Peyer's patch (tissue), 4 donors: ENCODE results near the gene ZNF236. TPM values are rescaled to one million over a fixed set of nuclear protein-coding genes. Genes with fewer than 3 reads are reported as not detected.

Experiments used
- DNase-seq, 3 donors: peaks; one replicate each; pipeline ENCODE4 v3.0.0-alpha.2; 2017 to 2019
- H3K27ac ChIP-seq, 4 donors: fragments of 200-600 bp; sonication (generic); one replicate each; pipeline ENCODE4 v1.5.1; 2016 to 2019
- H3K27me3 ChIP-seq, 2 donors: fragments of 200-600 bp; sonication (generic); one replicate each; pipeline ENCODE4 v1.5.1; 2019
- H3K36me3 ChIP-seq, 3 donors: fragments of 200-600 bp; sonication (generic); one replicate each; pipeline ENCODE4 v1.5.1; 2016 to 2019
- H3K4me1 ChIP-seq, 4 donors: fragments of 200-600 bp; sonication (generic); one replicate each; pipeline ENCODE4 v1.5.1; 2016 to 2019
- H3K4me3 ChIP-seq, 4 donors: fragments of 200-600 bp; sonication (generic); 1 replicate in 3 of 4; 2 replicates in 1 of 4; pipeline ENCODE4 v1.5.1; 2016 to 2019; ENCODE audit warnings: mild to moderate bottlenecking in 1 of 4
- H3K9me3 ChIP-seq, 4 donors: fragments of 200-600 bp; sonication (generic); one replicate each; pipeline ENCODE4 v1.5.1; 2016 to 2019; ENCODE audit warnings: mild to moderate bottlenecking in 1 of 4
- CTCF ChIP-seq, 6 experiments: fragments of 450-650 bp in 4 of 6; fragments of 200-600 bp in 2 of 6; sonication (generic) in 1 of 6; IDR thresholded peaks; one replicate each; pipeline ENCODE4 v1.5.1; 2017 to 2019; ENCODE audit warnings: antibody characterized with exemption in 6 of 6, mild to moderate bottlenecking in 3 of 6, moderate library complexity in 1 of 6
- POLR2A ChIP-seq, 2 donors: fragments of 450-650 bp; IDR thresholded peaks; one replicate each; pipeline ENCODE4 v1.5.1; 2017; ENCODE audit warnings: antibody characterized with exemption in 2 of 2, mild to moderate bottlenecking in 2 of 2, moderate library complexity in 2 of 2
- total RNA-seq, 4 donors: library from RNA; depleted of rRNA; stranded (reverse); fragments of >200 nt; gene quantifications; one replicate each; pipeline ENCODE4 v1.1.0, GENCODE V29; 2016

The ZNF236 gene
- total RNA-seq, 4 donors from 2014 or later = 13.8 to 57.8 (median 27.7) TPM

GRCh38 chr18:76903386-76903785 is 81.0 kb downstream of the ZNF236 start:
- TF ChIP-seq POLR2A (IDR thresholded peaks at IDR 0.05) (no peak), CTCF (IDR thresholded peaks at IDR 0.05) (no peak)
- H3K36me3 ChIP-seq = peaks cover 0 to 46% (median 0%) of the 10 kb centered on the region in 3 donors
- no peaks in the 10 kb centered on the region for H3K27me3 ChIP-seq
- H3K4me3 ChIP-seq = no peak overlapping the region
- H3K27ac ChIP-seq = no peak overlapping the region
- H3K9me3 ChIP-seq = no peaks in the 10 kb centered on the region
- DNase-seq = no peak
- H3K4me1 ChIP-seq = no peaks in the 10 kb centered on the region

- no peaks in the 10 kb centered on the region for H3K9me3 ChIP-seq
- DNase-seq = no peak
- peaks cover 0 to 45% (median 0%) of the 10 kb centered on the region in 3 donors for H3K36me3 ChIP-seq
- no peaks in the 10 kb centered on the region for H3K4me1 ChIP-seq
- TF ChIP-seq CTCF (IDR thresholded peaks at IDR 0.05) = no peak
- TF ChIP-seq POLR2A (IDR thresholded peaks at IDR 0.05) = no peak
- no peaks in the 10 kb centered on the region for H3K27me3 ChIP-seq
- no peak overlapping the region for H3K4me3 ChIP-seq
- H3K27ac ChIP-seq = no peak overlapping the region
These were observed 83.5 kb downstream of the ZNF236 start for GRCh38 chr18:76905821-76906220.

- H3K27ac ChIP-seq = no peak overlapping the region
- H3K9me3 ChIP-seq = no peaks in the 10 kb centered on the region
- peaks cover 0 to 63% (median 0%) of the 10 kb centered on the region in 3 donors for H3K36me3 ChIP-seq
- H3K4me3 ChIP-seq = no peak overlapping the region
- no peak for DNase-seq
- TF ChIP-seq CTCF (IDR thresholded peaks at IDR 0.05) (no peak), POLR2A (IDR thresholded peaks at IDR 0.05) (no peak)
- H3K27me3 ChIP-seq = no peaks in the 10 kb centered on the region
- H3K4me1 ChIP-seq = no peaks in the 10 kb centered on the region
These were observed 85.9 kb downstream of the ZNF236 start for GRCh38 chr18:76908277-76908676.

GRCh38 chr18:76909439-76909838 is 87.1 kb downstream of the ZNF236 start:
- H3K36me3 ChIP-seq = peaks cover 0 to 75% (median 2%) of the 10 kb centered on the region in 3 donors
- no peak for TF ChIP-seq CTCF (IDR thresholded peaks at IDR 0.05)
- TF ChIP-seq POLR2A (IDR thresholded peaks at IDR 0.05) = no peak
- H3K27me3 ChIP-seq = no peaks in the 10 kb centered on the region

GRCh38 chr18:76911440-76911839 is 89.1 kb downstream of the ZNF236 start:
- Histone ChIP-seq H3K4me3 (no peak overlapping the region), H3K9me3 (no peaks in the 10 kb centered on the region), H3K27me3 (no peaks in the 10 kb centered on the region), H3K4me1 (no peaks in the 10 kb centered on the region), H3K27ac (no peak overlapping the region), H3K36me3 (peaks cover 0 to 77% (median 2%) of the 10 kb centered on the region in 3 donors)
- DNase-seq = no peak
- no peak for TF ChIP-seq POLR2A (IDR thresholded peaks at IDR 0.05)
- no peak for TF ChIP-seq CTCF (IDR thresholded peaks at IDR 0.05)

More at GRCh38 chr18:76909439-76909838, 87.1 kb downstream of the ZNF236 start:
- DNase-seq = no peak
- Histone ChIP-seq H3K4me3 (no peak overlapping the region), H3K27ac (no peak overlapping the region), H3K4me1 (no peaks in the 10 kb centered on the region), H3K9me3 (no peaks in the 10 kb centered on the region)

- no peak for TF ChIP-seq CTCF (IDR thresholded peaks at IDR 0.05)
- TF ChIP-seq POLR2A (IDR thresholded peaks at IDR 0.05) = no peak
- no peak for DNase-seq
- H3K4me3 ChIP-seq = no peak overlapping the region
- H3K4me1 ChIP-seq = no peaks in the 10 kb centered on the region
- H3K36me3 ChIP-seq = peaks cover 0 to 89% (median 2%) of the 10 kb centered on the region in 3 donors
- H3K27me3 ChIP-seq = no peaks in the 10 kb centered on the region
- H3K9me3 ChIP-seq = no peaks in the 10 kb centered on the region
- H3K27ac ChIP-seq = no peak overlapping the region
These were observed 91.2 kb downstream of the ZNF236 start for GRCh38 chr18:76913583-76913982.
